Astrocyte (in vitro differentiated cells and primary cell): Measurements from ENCODE around the gene TLCD1. TPM values are rescaled to one million over a fixed set of nuclear protein-coding genes. Genes with fewer than 3 reads are reported as not detected.

Experiments
- DNase-seq: peaks from one replicate; pipeline ENCODE4 v3.0.0-alpha.2; 2010; ENCODE audit warnings: low read depth
- FAIRE-seq: peaks from 2 replicates; lab custom pipeline; 2011; peaks lifted over from hg19 to GRCh38; lab: Jason Lieb, UNC
- H2AFZ ChIP-seq: 2 replicates; pipeline ENCODE4 v1.6.0; 2012; ENCODE audit warnings: low read depth, low read length, inconsistent platforms
- H3K27ac ChIP-seq: 2 replicates; pipeline ENCODE4 v1.5.1; 2011; ENCODE audit warnings: low read depth, low read length, inconsistent platforms
- H3K27me3 ChIP-seq: 2 replicates; pipeline ENCODE4 v1.6.0; 2011; ENCODE audit warnings: low read length, inconsistent platforms; ENCODE audit not compliant: insufficient read depth
- H3K36me3 ChIP-seq: 2 replicates; pipeline ENCODE4 v1.5.1; 2011; ENCODE audit warnings: low read length, inconsistent platforms; ENCODE audit not compliant: insufficient read depth
- H3K4me1 ChIP-seq: 2 replicates; pipeline ENCODE4 v1.5.1; 2011; ENCODE audit warnings: low read length, inconsistent platforms; ENCODE audit not compliant: insufficient read depth
- H3K4me2 ChIP-seq: 2 replicates; pipeline ENCODE4 v1.6.0; 2012; ENCODE audit warnings: low read length, inconsistent platforms
- H3K4me3 ChIP-seq: 2 replicates; pipeline ENCODE4 v1.5.1; 2011; ENCODE audit warnings: low read depth, mild to moderate bottlenecking, low read length, inconsistent platforms; ENCODE audit not compliant: insufficient read depth
- H3K79me2 ChIP-seq: 2 replicates; pipeline ENCODE4 v1.6.0; 2012; ENCODE audit warnings: mild to moderate bottlenecking, low read length, inconsistent platforms; ENCODE audit not compliant: insufficient read depth
- H3K9ac ChIP-seq: 2 replicates; pipeline ENCODE4 v1.6.0; 2012; ENCODE audit warnings: mild to moderate bottlenecking, low read length, inconsistent platforms
- H3K9me3 ChIP-seq: 2 replicates; pipeline ENCODE4 v1.5.1; 2012; ENCODE audit warnings: low read depth, mild to moderate bottlenecking, low read length, inconsistent platforms; ENCODE audit not compliant: insufficient read depth
- H4K20me1 ChIP-seq: 2 replicates; pipeline ENCODE4 v1.6.0; 2012; ENCODE audit warnings: low read length, inconsistent platforms; ENCODE audit not compliant: insufficient read depth
- H3K27ac Mint-ChIP-seq: one replicate; pipeline ENCODE4 v1.8.0; 2021; ENCODE audit warnings: mild to moderate bottlenecking, mixed read lengths; ENCODE audit not compliant: unreplicated experiment
- H3K27me3 Mint-ChIP-seq: one replicate; pipeline ENCODE4 v1.8.0; 2021; ENCODE audit warnings: low read depth, mixed read lengths; ENCODE audit not compliant: unreplicated experiment
- H3K36me3 Mint-ChIP-seq: one replicate; pipeline ENCODE4 v1.8.0; 2021; ENCODE audit warnings: low read depth, mixed read lengths; ENCODE audit not compliant: unreplicated experiment
- H3K4me1 Mint-ChIP-seq: one replicate; pipeline ENCODE4 v1.8.0; 2021; ENCODE audit warnings: low read depth, mixed read lengths; ENCODE audit not compliant: unreplicated experiment
- H3K4me3 Mint-ChIP-seq: one replicate; pipeline ENCODE4 v1.8.0; 2021; ENCODE audit warnings: mild to moderate bottlenecking, moderate library complexity, mixed read lengths; ENCODE audit not compliant: unreplicated experiment
- H3K9me3 Mint-ChIP-seq: one replicate; pipeline ENCODE4 v1.8.0; 2021; ENCODE audit warnings: mild to moderate bottlenecking, mixed read lengths; ENCODE audit not compliant: unreplicated experiment
- EZH2 ChIP-seq: IDR thresholded peaks from 2 replicates; pipeline ENCODE4 v1.6.1; 2012; ENCODE audit warnings: mild to moderate bottlenecking, low read length, inconsistent platforms; ENCODE audit not compliant: insufficient read depth
- total RNA-seq: library from RNA; stranded (reverse); gene quantifications from 2 replicates; pipeline ENCODE4 v1.2.1, GENCODE V29; 2021
- TF ChIP-seq, protein P1 (sequence below): IDR thresholded peaks from 2 replicates; pipeline ENCODE4 v1.5.1; 2011; ENCODE audit warnings: low read depth, mild to moderate bottlenecking, inconsistent platforms, low read length, moderate library complexity; ENCODE audit not compliant: insufficient read depth

The TLCD1 gene
- total RNA-seq, 1 donor from 2014 or later: 25.1 TPM

- no peak overlapping the region for H3K9ac ChIP-seq
- no peaks in the 10 kb centered on the region for H3K27me3 ChIP-seq
- no peaks in the 10 kb centered on the region for H3K9me3 ChIP-seq
- Mint-ChIP-seq H3K36me3 (peaks cover 4% of the 10 kb centered on the region), H3K4me3 (no peak overlapping the region), H3K4me1 (peaks cover 7% of the 10 kb centered on the region), H3K27ac (no peak overlapping the region), H3K9me3 (no peaks in the 10 kb centered on the region), H3K27me3 (no peaks in the 10 kb centered on the region)
- FAIRE-seq: no peak
- H4K20me1 ChIP-seq: peaks cover 74% of the 10 kb centered on the region
- no peak for DNase-seq
- H3K4me2 ChIP-seq: no peak overlapping the region
- no peak overlapping the region for H3K4me3 ChIP-seq
- H2AFZ ChIP-seq: no peak overlapping the region
- TF ChIP-seq, protein P1, sequence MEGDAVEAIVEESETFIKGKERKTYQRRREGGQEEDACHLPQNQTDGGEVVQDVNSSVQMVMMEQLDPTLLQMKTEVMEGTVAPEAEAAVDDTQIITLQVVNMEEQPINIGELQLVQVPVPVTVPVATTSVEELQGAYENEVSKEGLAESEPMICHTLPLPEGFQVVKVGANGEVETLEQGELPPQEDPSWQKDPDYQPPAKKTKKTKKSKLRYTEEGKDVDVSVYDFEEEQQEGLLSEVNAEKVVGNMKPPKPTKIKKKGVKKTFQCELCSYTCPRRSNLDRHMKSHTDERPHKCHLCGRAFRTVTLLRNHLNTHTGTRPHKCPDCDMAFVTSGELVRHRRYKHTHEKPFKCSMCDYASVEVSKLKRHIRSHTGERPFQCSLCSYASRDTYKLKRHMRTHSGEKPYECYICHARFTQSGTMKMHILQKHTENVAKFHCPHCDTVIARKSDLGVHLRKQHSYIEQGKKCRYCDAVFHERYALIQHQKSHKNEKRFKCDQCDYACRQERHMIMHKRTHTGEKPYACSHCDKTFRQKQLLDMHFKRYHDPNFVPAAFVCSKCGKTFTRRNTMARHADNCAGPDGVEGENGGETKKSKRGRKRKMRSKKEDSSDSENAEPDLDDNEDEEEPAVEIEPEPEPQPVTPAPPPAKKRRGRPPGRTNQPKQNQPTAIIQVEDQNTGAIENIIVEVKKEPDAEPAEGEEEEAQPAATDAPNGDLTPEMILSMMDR: no peak
- no peak for TF ChIP-seq EZH2
- no peak overlapping the region for H3K27ac ChIP-seq
- peaks cover 28% of the 10 kb centered on the region for H3K79me2 ChIP-seq
- H3K36me3 ChIP-seq: peaks cover 6% of the 10 kb centered on the region
- no peaks in the 10 kb centered on the region for H3K4me1 ChIP-seq
These were observed 39.0 kb upstream of the TLCD1 start for GRCh38 chr17:28765038-28765437.

DNA sequence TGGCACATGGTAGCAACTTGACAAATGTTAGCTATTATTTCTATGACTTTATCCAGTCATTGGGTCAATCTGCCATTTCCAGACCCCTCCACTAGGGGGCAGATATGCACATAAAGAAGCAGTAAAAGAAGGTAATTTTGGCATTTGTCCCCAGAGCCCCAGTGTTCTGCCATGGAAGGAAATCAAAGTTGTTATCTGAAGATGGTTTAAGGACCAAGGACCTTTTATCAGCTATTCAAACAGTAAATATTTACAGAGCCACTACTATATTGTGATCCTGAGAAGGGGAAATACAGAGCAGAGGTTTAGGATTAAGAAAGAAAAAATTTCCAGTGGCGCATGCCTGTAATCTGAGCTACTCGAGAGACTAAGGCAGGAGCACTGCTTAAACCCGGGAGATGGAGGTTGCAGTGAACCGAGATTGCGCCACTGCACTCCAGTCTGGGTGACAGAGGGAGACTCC, 37.8 kb upstream of the TLCD1 start:
- H3K27ac Mint-ChIP-seq: no peak overlapping the region
- no peak overlapping the region for H3K4me3 Mint-ChIP-seq
- Histone ChIP-seq H3K27me3 (no peaks in the 10 kb centered on the region), H3K4me3 (no peak overlapping the region), H3K79me2 (peaks cover 19% of the 10 kb centered on the region), H3K4me2 (no peak overlapping the region), H4K20me1 (peaks cover 73% of the 10 kb centered on the region), H3K27ac (no peak overlapping the region), H2AFZ (no peak overlapping the region), H3K9ac (no peak overlapping the region), H3K36me3 (peaks cover 4% of the 10 kb centered on the region), H3K9me3 (no peaks in the 10 kb centered on the region), H3K4me1 (no peaks in the 10 kb centered on the region)
- FAIRE-seq (no peak), DNase-seq (peak; percentile 44)
- H3K36me3 Mint-ChIP-seq: peaks cover 6% of the 10 kb centered on the region
- peaks cover 7% of the 10 kb centered on the region for H3K4me1 Mint-ChIP-seq
- H3K27me3 Mint-ChIP-seq: no peaks in the 10 kb centered on the region
- H3K9me3 Mint-ChIP-seq: no peaks in the 10 kb centered on the region
- TF ChIP-seq, protein P1: peak; percentile 99
- no peak for TF ChIP-seq EZH2

- FAIRE-seq (no peak), DNase-seq (no peak)
- H3K27ac ChIP-seq: no peak overlapping the region
- H4K20me1 ChIP-seq: peaks cover 70% of the 10 kb centered on the region
- TF ChIP-seq EZH2: no peak
- TF ChIP-seq, protein P1: no peak
- no peaks in the 10 kb centered on the region for H3K9me3 ChIP-seq
- Mint-ChIP-seq H3K27me3 (no peaks in the 10 kb centered on the region), H3K27ac (no peak overlapping the region), H3K9me3 (no peaks in the 10 kb centered on the region), H3K4me3 (no peak overlapping the region), H3K36me3 (peaks cover 6% of the 10 kb centered on the region), H3K4me1 (peaks cover 7% of the 10 kb centered on the region)
- peaks cover 18% of the 10 kb centered on the region for H3K79me2 ChIP-seq
- H3K9ac ChIP-seq: no peak overlapping the region
- H2AFZ ChIP-seq: no peak overlapping the region
- no peak overlapping the region for H3K4me3 ChIP-seq
- no peaks in the 10 kb centered on the region for H3K27me3 ChIP-seq
- H3K4me1 ChIP-seq: no peaks in the 10 kb centered on the region
- H3K4me2 ChIP-seq: no peak overlapping the region
- H3K36me3 ChIP-seq: peaks cover 4% of the 10 kb centered on the region
These were observed 37.2 kb upstream of the TLCD1 start for GRCh38 chr17:28763137-28763799.
